ENCODE data around the gene SPINT3. TPM values are rescaled to one million over a fixed set of nuclear protein-coding genes. Genes with fewer than 3 reads are reported as not detected.
"Not testable (repeated sequence)": the region's sequence is repeated elsewhere in the genome, so short reads cannot be mapped to it uniquely, and the experiment has no call there.

SPINT3 gene
- total RNA-seq, 1 donor: not detected

DNA sequence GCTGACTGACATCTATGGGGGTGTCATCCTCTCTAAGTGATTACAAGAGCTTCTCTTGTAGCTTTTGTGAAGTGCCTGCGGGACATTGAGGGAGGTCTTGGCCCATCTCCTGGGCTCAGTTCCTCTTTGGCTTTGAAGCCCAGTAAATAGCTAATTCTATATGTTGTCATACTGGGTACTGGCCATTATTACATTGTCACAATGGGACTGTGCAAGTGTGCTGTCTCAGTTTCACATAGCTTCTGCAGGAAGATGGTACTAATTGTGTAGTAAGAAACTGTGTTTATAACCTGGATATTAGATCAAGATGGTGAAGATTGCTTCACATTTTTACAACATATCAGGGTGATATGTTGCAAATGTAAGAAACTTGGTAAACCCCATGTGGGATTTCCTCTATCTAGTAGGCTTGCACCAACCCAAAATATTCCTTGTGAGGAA, 19.9 kb downstream of the SPINT3 start:
- H3K4me3 ChIP-seq (ENCODE audit: low read depth, low read length): no peak overlapping the region
- DNase-seq (ENCODE audit: low read depth): no peak
- TF ChIP-seq, protein P1, sequence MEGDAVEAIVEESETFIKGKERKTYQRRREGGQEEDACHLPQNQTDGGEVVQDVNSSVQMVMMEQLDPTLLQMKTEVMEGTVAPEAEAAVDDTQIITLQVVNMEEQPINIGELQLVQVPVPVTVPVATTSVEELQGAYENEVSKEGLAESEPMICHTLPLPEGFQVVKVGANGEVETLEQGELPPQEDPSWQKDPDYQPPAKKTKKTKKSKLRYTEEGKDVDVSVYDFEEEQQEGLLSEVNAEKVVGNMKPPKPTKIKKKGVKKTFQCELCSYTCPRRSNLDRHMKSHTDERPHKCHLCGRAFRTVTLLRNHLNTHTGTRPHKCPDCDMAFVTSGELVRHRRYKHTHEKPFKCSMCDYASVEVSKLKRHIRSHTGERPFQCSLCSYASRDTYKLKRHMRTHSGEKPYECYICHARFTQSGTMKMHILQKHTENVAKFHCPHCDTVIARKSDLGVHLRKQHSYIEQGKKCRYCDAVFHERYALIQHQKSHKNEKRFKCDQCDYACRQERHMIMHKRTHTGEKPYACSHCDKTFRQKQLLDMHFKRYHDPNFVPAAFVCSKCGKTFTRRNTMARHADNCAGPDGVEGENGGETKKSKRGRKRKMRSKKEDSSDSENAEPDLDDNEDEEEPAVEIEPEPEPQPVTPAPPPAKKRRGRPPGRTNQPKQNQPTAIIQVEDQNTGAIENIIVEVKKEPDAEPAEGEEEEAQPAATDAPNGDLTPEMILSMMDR (IDR thresholded peaks at IDR 0.05; ENCODE audit: insufficient read depth, low read depth, low read length): no peak

DNA sequence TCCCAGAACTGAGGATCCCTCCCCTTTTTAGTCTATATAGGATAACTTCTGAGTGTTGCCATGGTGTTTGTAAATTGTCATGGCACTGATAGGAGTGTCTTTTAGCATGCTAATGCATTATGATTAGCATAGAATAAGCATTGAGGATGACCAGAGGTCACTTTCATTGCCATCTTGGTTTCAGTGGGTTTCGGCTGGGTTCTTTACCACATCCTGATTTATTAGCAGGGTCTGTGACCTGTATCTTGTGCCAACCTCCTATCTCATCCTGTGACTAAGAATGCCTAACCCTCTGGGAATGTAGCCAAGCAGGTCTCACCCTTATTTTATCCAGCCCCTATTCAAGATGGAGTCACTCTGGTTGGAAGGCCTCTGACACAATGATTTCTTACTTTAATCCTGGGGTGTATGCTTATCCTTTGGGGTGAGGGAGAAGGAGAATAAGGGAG, 26.3 kb downstream of the SPINT3 start:
- DNase-seq (ENCODE audit: low read depth): no peak
- no peak overlapping the region for H3K4me3 ChIP-seq (ENCODE audit: low read depth, low read length)
- TF ChIP-seq, protein P1 (IDR thresholded peaks at IDR 0.05; ENCODE audit: insufficient read depth, low read depth, low read length): no peak

DNA sequence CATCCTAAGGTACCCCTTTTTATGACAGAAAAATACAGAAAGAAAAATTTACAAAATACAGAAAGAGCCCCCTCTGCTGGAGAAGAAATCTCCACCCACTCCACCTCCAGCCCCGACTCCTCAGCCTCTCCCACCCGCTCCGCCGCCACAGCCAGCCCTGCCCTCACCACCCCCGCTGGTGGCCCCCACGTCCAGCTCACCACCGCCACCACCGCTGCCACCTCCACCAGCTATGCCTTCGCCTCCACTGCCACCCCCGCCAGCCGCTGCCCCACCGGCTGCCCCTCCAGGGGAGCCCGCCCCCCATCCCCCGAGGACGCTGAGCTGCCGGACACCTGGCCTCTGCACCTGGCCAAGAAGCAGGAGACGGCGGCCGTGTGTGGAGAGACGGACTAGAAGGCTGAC, 28.2 kb downstream of the SPINT3 start:
- DNase-seq (ENCODE audit: low read depth): no peak
- TF ChIP-seq, protein P1 (IDR thresholded peaks at IDR 0.05; ENCODE audit: insufficient read depth, low read depth, low read length): no peak

DNA sequence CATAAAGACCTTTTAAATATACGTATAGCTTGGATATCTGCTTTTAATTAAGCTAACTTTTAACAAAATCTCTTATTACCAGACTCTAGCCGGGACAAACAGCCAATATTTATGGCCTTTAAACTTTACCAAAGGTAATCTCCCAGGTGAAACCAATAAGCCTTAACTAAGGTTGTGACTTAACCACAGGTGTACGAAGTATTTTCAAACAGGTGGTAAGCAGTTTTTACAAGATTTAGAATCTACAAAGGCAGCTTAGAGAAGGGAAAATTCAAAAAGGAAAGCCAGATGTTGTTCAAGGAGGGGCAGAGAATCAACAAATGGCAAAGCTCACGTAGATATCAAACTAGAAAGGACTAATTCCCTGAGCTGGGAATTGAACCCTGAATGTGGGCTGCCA, 30.0 kb downstream of the SPINT3 start:
- H3K4me3 ChIP-seq (ENCODE audit: low read depth, low read length): no peak overlapping the region
- TF ChIP-seq, protein P1 (IDR thresholded peaks at IDR 0.05; ENCODE audit: insufficient read depth, low read depth, low read length): no peak
- no peak for DNase-seq (ENCODE audit: low read depth)

More for the DNA sequence above, 28.2 kb downstream of the SPINT3 start:
- no peak overlapping the region for H3K4me3 ChIP-seq (ENCODE audit: low read depth, low read length)

DNA sequence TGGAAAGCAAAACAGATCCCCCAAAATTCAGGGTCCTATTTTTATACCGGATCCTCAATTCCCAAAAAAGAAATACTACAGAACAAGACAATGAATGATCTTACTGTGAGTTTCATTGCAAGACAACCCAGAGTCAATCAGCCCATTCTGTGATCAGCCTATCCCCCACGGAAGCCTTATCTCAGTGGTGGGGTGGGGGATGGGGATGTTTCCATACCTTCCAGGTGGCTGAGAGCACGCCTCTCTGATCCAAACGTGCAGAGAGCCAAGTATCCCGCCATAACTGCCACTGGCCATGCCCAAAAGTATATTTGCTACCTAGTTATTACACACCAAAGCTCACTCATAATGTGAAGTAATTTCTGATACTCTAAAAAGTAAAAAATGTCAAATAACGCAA, 30.7 kb downstream of the SPINT3 start:
- H3K4me3 ChIP-seq (ENCODE audit: low read depth, low read length): no peak overlapping the region
- TF ChIP-seq, protein P1 (IDR thresholded peaks at IDR 0.05; ENCODE audit: insufficient read depth, low read depth, low read length): no peak
- no peak for DNase-seq (ENCODE audit: low read depth)

DNA sequence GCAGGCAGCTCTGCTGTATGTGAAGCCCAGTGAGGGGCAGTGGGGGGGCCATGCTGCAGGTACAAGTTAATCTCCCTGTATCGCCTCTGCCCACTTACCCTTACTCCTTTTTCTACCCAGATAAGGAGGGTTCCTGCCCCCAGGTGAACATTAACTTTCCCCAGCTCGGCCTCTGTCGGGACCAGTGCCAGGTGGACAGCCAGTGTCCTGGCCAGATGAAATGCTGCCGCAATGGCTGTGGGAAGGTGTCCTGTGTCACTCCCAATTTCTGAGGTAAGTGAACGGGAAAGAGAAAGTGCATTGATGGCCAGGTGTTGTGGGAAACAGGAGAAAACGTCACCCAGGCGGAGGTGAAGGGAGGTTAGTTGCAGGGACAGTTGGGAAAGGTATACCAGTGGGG, 35.6 kb downstream of the SPINT3 start:
- H3K4me3 ChIP-seq (ENCODE audit: low read depth, low read length): no peak overlapping the region
- DNase-seq (ENCODE audit: low read depth): no peak
- TF ChIP-seq, protein P1 (IDR thresholded peaks at IDR 0.05; ENCODE audit: insufficient read depth, low read depth, low read length): no peak

DNA sequence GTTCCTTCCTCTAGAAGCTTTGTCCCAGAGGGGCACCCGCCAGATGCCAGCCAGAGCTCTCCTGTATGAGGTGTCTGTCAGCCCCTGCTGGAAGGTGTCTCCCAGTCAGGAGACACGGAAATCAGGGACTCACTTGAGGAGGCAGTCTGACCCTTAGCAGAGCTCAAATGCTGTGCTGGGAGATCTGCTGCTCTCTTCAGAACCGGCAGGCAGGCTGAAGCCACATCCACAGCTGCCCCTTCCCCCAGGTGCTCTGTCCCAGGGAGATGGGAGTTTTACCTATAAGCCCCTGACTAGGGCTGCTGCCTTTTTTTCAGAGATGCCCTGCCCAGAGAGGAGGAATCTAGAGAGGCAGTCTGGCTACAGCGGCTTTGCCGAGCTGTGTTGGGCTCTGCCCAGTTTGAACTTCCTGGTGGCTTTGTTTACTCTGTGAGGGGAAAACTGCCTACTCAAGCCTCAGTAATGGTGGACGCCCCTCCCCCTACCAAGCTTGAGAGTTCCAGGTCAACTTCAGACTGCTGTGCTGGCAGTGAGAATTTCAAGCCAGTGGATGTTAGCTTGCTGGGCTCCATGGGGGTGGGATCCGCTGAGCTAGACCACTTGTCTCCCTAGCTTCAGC, 37.8 kb downstream of the SPINT3 start:
- not testable (repeated sequence) for H3K4me3 ChIP-seq (ENCODE audit: low read depth, low read length); DNase-seq (ENCODE audit: low read depth)

DNA sequence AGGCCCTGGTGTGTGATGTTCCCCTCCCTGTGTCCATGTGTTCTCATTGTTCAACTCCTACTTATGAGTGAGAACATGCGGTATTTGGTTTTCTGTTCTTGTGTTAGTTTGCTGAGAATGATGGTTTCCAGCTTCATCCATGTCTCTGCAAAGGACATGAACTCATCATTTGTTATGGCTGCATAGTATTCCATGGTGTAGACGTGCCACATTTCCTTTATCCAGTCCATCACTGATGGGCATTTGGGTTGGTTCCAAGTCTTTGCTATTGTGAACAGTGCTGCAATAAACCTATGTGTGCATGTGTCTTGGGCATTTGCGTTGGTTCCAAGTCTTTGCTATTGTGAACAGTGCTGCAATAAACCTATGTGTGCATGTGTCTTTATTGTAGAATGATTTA, 43.1 kb downstream of the SPINT3 start:
- DNase-seq (ENCODE audit: low read depth): not testable (repeated sequence)

More for the DNA sequence above, 43.1 kb downstream of the SPINT3 start:
- H3K4me3 ChIP-seq (ENCODE audit: low read depth, low read length): not testable (repeated sequence)

Measured in fibroblast of villous mesenchyme (primary cell).